ENCODE results near the gene KIF19.
"Not testable (repeated sequence)": the region's sequence is repeated elsewhere in the genome, so short reads cannot be mapped to it uniquely, and the experiment has no call there.

KIF19 gene

DNA sequence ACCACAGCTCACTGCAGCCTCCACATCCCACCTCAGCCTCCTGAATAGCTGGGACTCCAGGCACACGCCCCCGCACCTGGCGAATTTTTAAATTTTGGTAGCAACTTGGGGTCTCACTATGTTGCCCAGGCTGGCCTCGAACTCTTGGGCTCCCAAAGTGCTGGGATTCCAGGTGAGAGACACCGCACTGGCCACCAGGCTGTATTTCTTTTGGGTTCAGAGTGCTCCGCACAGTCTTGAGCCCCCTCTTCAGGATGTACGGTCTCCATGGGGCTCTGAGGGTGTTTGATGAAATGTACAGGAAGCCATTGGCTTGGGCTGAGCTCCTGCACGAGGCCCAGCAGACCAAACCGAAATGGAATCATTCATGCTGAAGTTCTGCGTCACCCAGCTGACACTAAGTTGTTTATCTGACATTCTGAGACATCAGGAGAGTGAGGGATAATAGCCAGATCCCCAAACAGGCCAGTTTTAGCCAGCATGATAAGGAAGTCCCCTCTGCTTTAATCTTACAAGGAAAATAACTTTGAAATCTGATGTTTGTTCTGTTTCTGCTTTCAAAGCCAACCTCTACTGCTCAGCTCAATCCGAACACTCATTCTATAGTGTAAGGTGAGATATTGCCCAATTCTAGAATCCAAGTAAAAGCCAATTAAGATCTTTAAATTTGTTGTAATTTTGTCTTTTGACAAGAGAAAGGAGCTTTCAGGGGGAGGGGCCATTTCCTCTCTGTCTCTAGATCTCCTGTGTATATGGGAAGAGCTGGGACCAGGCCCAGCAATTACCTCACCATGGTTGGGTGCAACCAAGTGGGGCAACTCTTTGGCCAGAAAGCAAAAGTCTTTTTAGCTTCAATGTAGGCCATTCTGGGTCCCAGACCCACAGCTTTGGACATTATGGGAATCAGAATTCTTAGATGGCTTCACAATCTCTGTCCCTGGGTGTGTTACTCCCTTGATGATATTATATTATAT is 64.9 kb downstream of the KIF19 start:
- no peak for DNase-seq

DNA sequence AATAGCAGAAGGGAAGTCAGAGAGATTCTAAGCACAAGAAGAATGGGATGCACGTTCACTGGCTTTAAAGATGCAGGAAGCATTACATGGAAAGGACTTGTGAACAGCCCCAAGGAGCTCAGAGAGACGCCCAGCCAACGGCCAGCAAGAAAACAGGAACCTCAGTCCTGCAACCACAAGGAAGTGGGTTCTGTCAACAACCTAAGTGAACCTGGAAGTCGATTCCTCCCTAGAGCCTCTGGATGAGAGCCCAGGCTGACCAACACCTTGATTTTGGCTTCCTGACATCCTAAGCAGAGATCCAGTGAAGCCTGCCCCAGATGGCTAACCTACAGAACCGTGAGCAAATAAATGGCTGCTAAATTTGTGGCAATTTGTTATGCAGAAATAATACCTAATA is 65.7 kb downstream of the KIF19 start:
- DNase-seq, result no peak

DNA sequence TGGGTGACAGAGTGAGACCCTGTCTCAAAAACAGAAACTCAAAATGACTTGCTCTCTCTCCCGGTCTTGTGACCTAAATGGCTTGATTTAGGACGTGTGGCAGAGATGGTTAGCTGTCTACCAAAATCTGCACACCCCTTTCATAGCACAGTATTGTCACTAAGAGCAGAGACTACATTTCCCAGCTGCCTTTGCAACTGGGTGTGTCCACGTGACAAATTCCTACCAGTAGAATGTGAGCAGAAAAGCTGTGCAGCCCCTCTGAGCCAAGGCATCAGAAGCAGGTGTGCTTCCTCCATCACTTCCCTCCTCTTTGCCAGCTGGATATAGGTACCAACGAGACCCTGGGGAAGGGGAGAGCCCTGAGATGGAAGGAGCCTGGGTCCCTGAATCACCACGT is 66.8 kb downstream of the KIF19 start:
- DNase-seq, result no peak

DNA sequence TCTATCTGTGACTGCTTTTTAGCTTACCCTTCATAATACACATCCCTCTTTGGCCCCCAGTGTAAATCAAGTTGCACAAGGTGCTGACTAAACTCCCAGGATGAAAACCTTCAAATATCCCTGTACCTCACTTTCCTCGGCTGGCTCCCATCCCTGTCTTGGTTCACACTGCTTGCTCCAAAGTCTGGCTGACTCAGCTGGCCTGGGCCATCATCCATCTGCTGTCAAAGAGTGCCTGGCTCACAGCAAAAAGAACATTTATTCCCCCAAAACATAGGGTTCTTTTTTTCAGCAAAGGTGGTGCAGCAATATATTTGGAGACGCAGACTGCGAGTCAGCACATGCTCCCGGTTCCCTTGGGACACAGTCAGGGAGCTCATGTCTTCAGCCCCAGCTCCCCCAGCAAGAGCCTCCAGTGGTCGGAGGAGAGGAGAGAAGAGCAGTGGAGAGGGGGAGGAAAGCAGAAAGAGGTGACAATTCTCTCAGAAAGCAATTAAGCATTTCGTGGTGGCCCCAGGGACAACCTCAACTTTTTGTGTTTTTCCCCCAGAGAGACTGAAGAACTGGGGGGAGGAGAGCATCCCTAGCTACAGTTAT is 67.4 kb downstream of the KIF19 start:
- DNase-seq, result no peak

DNA sequence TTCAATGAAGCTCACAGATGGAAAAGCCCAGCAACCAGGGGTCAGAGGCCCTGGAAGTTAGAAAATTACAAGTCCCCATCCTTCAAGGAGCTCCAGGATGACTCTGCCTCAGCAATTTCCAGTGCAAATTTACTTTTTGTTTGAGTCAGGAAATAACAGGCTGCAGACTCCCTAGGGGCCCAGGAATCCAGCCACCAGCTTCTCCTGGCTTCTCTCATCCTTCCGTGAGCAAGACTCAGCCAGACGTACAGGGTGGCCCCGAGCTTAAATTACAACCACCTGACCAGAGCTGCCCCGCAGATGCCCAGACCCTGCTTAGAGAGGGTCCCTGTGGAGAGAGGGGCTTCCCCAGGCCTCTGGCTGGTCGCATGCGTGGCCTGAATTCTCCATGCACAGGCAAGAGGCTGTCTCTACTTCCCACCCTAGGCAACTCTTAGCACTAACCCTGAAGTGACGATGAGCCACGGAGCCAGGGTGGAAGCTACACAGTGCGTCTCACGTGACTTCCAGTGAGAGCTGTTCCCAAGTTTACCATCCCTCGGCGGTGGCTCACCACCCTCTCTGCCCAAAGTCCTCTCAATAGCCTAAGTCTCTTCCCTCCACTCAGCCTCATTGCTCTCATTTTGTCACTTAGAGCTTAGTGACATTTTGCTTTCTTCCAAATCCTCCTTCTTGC is 68.4 kb downstream of the KIF19 start:
- no peak for DNase-seq

DNA sequence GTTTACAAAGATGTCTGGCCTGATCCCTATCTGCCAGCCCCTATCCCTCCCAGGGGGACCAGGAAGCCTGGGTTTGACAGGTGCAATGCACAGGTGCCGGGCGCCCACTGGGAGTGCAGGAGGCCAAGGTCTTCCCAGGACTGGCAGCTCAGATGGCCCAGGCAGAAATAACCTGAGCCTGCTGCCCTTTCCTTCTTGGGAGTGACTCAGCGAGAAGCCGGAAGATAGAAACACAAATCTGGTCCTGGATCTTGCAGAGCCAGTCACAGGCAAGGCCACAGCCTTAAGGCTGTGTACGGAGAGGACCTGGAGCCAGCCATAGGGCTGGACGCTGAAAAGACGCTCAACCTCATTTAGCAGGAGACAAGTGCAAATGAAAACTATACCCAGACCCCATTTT is 69.0 kb downstream of the KIF19 start:
- DNase-seq, result no peak

DNA sequence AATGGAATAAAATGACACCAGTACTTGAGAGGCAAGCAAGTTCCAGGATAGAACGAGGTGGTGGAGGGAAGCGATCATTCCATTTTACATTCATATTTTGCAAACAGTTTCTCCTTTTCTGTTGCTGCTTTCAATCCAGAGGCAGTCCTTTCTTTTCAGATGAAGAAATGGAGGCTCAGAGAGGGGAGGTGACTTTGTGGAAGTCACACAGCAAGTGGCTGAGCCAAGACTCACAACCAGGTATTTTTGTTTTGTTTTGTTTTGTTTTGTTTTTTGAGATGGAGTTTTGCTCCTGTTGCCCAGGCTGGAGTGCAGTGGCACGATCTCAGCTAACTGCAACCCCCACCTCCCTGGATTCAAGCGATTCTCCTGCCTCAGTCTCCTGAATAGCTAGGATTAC is 70.5 kb downstream of the KIF19 start:
- no peak for DNase-seq

DNA sequence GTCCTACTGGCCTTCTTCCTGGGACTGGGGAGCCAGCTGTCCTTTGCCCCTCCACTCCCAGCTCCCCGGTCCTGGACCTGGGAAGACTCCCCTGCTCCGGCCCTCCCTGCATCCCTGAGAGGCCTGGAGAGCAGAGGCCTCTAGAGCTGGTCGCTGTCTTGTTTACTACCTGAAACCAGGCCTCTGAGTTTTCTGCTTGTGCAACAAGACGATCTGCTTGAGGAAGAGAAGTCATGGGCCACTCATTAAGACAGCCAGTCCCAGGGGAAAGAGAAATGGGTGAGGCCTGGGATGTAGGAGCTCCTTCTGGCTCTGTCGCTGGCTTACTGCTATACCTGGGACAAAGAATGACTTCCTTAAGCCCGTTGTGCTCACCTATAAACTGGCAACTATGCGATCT is 76.0 kb downstream of the KIF19 start:
- DNase-seq, result no peak

DNA sequence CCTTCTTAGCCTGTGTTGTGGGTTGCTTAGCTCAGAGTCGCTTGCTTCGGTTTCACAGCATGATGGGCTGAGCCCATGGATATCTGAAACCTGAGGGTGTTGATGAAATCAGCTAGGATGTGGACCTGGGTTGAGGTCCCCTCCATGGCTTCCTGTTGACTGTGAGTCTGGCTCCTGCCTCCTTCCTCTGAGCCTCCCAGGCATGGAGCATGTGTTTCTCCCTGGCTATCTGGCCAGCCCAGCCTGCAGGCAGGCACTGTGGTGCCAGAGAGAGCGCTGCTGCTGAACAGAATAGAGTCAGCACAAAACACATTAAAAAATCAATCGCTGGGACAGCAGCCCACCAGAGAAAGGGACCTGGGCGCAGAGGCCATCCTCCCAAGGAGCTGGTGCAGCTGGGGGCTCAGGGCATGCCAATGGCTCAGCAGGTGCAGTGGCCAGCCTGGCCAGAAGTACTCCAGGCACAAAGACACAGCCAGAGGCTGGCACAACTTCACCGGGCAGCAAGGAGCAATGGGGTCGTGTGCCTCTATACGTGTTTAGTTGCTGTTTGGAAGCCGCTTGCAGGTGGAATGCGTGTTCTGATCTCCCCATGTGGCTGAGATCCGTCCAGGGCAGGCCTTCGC is 77.6 kb downstream of the KIF19 start:
- no peak for DNase-seq

DNA sequence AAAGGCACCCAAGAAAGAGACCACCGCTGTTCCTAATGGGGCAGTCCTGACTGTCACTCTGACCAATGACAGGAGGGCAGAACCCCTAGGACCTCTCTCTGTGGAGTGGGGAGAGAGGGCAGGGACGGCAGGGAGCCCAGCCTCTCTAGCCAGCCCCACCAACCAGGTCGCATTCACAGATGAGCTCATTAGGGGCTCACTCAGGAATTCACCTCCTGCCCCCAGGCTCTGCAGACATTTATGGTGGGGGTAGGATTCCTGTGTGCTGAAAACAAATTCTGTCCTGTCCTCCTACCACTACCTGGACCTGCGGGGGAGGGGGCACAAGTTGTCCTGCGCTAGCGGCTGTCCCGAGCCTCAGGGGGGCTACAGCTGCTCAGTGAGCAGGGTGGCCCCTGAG is 78.2 kb downstream of the KIF19 start:
- no peak for DNase-seq

DNA sequence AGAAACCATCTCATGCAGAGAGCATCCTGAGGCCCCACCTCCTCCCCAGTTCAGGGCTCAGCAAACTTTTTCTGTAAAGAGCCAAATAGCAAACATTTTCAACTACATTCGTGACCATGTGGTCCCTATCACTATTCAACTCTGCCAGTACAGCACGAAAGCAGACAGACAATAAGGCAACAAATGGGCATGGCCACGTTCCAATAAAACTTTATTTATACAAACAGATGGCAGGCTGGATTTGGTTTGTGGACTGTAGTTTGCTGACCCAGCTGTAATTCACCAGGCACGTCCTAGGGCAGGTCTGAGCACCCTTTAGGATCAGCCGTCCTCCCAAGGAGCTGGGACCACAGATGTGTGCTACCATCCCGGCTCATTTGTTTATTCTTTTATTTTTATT is 78.8 kb downstream of the KIF19 start:
- no peak for DNase-seq

DNA sequence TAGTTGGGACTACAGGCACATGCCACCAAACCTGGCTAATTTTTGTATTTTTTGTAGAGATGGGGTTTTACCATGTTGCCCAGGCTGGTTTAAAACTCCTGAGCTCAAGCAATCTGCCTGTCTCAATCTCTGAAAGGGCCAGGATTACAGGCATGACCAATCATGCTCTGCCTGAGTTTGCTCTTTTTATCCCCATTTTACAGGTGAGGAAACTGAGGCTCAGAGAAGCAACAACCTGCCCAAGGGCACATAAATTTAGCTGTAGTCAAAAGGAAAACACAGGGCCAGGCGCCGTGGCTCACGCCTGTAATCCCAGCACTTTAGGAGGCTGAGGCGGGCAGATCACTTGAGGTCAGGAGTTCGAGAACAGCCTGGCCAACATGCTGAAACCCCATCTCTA is 79.3 kb downstream of the KIF19 start:
- DNase-seq, result not testable (repeated sequence)

Data from T-helper 9 cell (primary cell).